ENCODE measurements around the gene HELZ. TPM values are rescaled to one million over a fixed set of nuclear protein-coding genes. Genes with fewer than 3 reads are reported as not detected.

The HELZ gene
- total and polyA plus RNA-seq, 2 donors from 2014 or later, result 2.8 to 58.8 TPM

- FAIRE-seq, result no peak
Observed at GRCh38 chr17:67136191-67137025, 108.6 kb downstream of the HELZ start.

GRCh38 chr17:67133161-67133560, 111.8 kb downstream of the HELZ start:
- H3K27ac ChIP-seq (ENCODE audit: low read depth in 2 of 2, low read length in 2 of 2), result no peak overlapping the region
- no peaks in the 10 kb centered on the region for H3K9me3 ChIP-seq (ENCODE audit: control insufficient read depth in 2 of 3, insufficient read depth in 1 of 3, low read length in 3 of 3)
- intact Hi-C loops (cut with DNase I), result no loop called here
- H3K9ac ChIP-seq (ENCODE audit: low read length in 3 of 3), result no peak overlapping the region
- DNase-seq (peak in 2 of 5 donors; percentile 11 to 19), FAIRE-seq (no peak)
- H3K27me3 ChIP-seq (ENCODE audit: control insufficient read depth, insufficient read depth, low read length), result no peaks in the 10 kb centered on the region
- no peaks in the 10 kb centered on the region for H3K4me1 ChIP-seq (ENCODE audit: control insufficient read depth in 2 of 3, insufficient read depth in 2 of 3, low read depth in 1 of 3, low read length in 3 of 3)
- H3K4me3 ChIP-seq (ENCODE audit: low read length in 3 of 3), result no peak overlapping the region
- TF ChIP-seq CTCF (IDR thresholded peaks at IDR 0.05; ENCODE audit: borderline replicate concordance, extremely low read depth, insufficient read depth), result no peak
- H3K36me3 ChIP-seq (ENCODE audit: control insufficient read depth in 2 of 3, insufficient read depth in 3 of 3, low read length in 3 of 3), result peaks cover 6 to 17% (median 12%) of the 10 kb centered on the region in 3 donors

More at GRCh38 chr17:67136191-67137025, 108.6 kb downstream of the HELZ start:
- H3K27me3 ChIP-seq (ENCODE audit: control insufficient read depth, insufficient read depth, low read length), result no peaks in the 10 kb centered on the region
- no peak overlapping the region for H3K9ac ChIP-seq (ENCODE audit: low read length in 3 of 3)
- H3K4me3 ChIP-seq (ENCODE audit: low read length in 3 of 3), result no peak overlapping the region
- no peak for DNase-seq
- H3K36me3 ChIP-seq (ENCODE audit: control insufficient read depth in 2 of 3, insufficient read depth in 3 of 3, low read length in 3 of 3), result peaks cover 8 to 13% (median 12%) of the 10 kb centered on the region in 3 donors
- H3K4me1 ChIP-seq (ENCODE audit: control insufficient read depth in 2 of 3, insufficient read depth in 2 of 3, low read depth in 1 of 3, low read length in 3 of 3), result no peaks in the 10 kb centered on the region
- H3K27ac ChIP-seq (ENCODE audit: low read depth in 2 of 2, low read length in 2 of 2), result no peak overlapping the region
- no peak for TF ChIP-seq CTCF (IDR thresholded peaks at IDR 0.05; ENCODE audit: borderline replicate concordance, extremely low read depth, insufficient read depth)
- no peaks in the 10 kb centered on the region for H3K9me3 ChIP-seq (ENCODE audit: control insufficient read depth in 2 of 3, insufficient read depth in 1 of 3, low read length in 3 of 3)
- intact Hi-C loops (cut with DNase I), result no loop called here

- Histone ChIP-seq H3K9ac (ENCODE audit: low read length in 3 of 3) (no peak overlapping the region), H3K4me1 (ENCODE audit: control insufficient read depth in 2 of 3, insufficient read depth in 2 of 3, low read depth in 1 of 3, low read length in 3 of 3) (no peaks in the 10 kb centered on the region), H3K27me3 (ENCODE audit: control insufficient read depth, insufficient read depth, low read length) (no peaks in the 10 kb centered on the region), H3K36me3 (ENCODE audit: control insufficient read depth in 2 of 3, insufficient read depth in 3 of 3, low read length in 3 of 3) (peaks cover 4 to 13% (median 12%) of the 10 kb centered on the region in 3 donors), H3K9me3 (ENCODE audit: control insufficient read depth in 2 of 3, insufficient read depth in 1 of 3, low read length in 3 of 3) (no peaks in the 10 kb centered on the region), H3K27ac (ENCODE audit: low read depth in 2 of 2, low read length in 2 of 2) (no peak overlapping the region), H3K4me3 (ENCODE audit: low read length in 3 of 3) (no peak overlapping the region)
- DNase-seq, result no peak
- TF ChIP-seq CTCF (IDR thresholded peaks at IDR 0.05; ENCODE audit: borderline replicate concordance, extremely low read depth, insufficient read depth), result no peak
- FAIRE-seq, result no peak
- intact Hi-C loops (cut with DNase I), result no loop called here
Observed at GRCh38 chr17:67132366-67132765, 112.6 kb downstream of the HELZ start.

Data from kidney (tissue), 14 donors.